RWPE2 (cell line): ENCODE data around the gene JAZF1.
"Not testable (repeated sequence)": the region's sequence is repeated elsewhere in the genome, so short reads cannot be mapped to it uniquely, and the experiment has no call there.

Source experiments
- ATAC-seq: fragments of 200-7000 bp; cut with Tn5 transposase; 3 replicates; pipeline ENCODE4 v1.9.1; 2021; ENCODE audit warnings: low read depth
- DNase-seq: peaks from one replicate; pipeline ENCODE4 v3.0.0-alpha.2; 2020; ENCODE audit warnings: low spot score
- H3K27ac ChIP-seq: fragments of 450-650 bp; 2 replicates; pipeline ENCODE4 v1.5.1; 2017; ENCODE audit warnings: mild to moderate bottlenecking; ENCODE audit not compliant: poor library complexity, severe bottlenecking
- H3K27me3 ChIP-seq: fragments of 250-450 bp; sonication (Bioruptor Pico); 2 replicates; pipeline ENCODE4 v1.5.1; 2021; ENCODE audit warnings: mild to moderate bottlenecking, moderate library complexity; ENCODE audit not compliant: insufficient read depth, poor library complexity, severe bottlenecking
- H3K36me3 ChIP-seq: fragments of 250-450 bp; sonication (Bioruptor Pico); 2 replicates; pipeline ENCODE4 v1.5.1; 2020; ENCODE audit warnings: low read depth, mild to moderate bottlenecking, moderate library complexity
- H3K4me1 ChIP-seq: fragments of 250-450 bp; sonication (Bioruptor Pico); 2 replicates; pipeline ENCODE4 v1.5.1; 2021; ENCODE audit warnings: mild to moderate bottlenecking, moderate library complexity; ENCODE audit not compliant: insufficient read depth, poor library complexity, severe bottlenecking
- H3K4me3 ChIP-seq: fragments of 250-450 bp; sonication (Bioruptor Pico); 2 replicates; pipeline ENCODE4 v1.5.1; 2021; ENCODE audit warnings: mild to moderate bottlenecking, moderate library complexity; ENCODE audit not compliant: severe bottlenecking
- H3K9me3 ChIP-seq: fragments of 250-450 bp; sonication (Bioruptor Pico); 2 replicates; pipeline ENCODE4 v1.5.1; 2021; ENCODE audit warnings: mild to moderate bottlenecking, moderate library complexity; ENCODE audit not compliant: severe bottlenecking
- CTCF ChIP-seq: fragments of 450-650 bp; IDR thresholded peaks from one replicate; pipeline ENCODE4 v1.5.1; 2017; ENCODE audit warnings: mild to moderate bottlenecking, moderate library complexity; ENCODE audit not compliant: poor library complexity, severe bottlenecking

JAZF1 gene

GRCh38 chr7:27888736-27889135 is 291.9 kb downstream of the JAZF1 start:
- Histone ChIP-seq H3K27me3 (no peaks in the 10 kb centered on the region), H3K36me3 (no peaks in the 10 kb centered on the region), H3K9me3 (no peaks in the 10 kb centered on the region), H3K4me3 (no peak overlapping the region), H3K4me1 (no peaks in the 10 kb centered on the region), H3K27ac (no peak overlapping the region)
- no peak for TF ChIP-seq CTCF
- DNase-seq, result no peak
- no peak for ATAC-seq

- not testable (repeated sequence) for H3K27ac ChIP-seq, ATAC-seq, H3K4me1 ChIP-seq, H3K27me3 ChIP-seq, H3K36me3 ChIP-seq, DNase-seq, H3K9me3 ChIP-seq, H3K4me3 ChIP-seq
Measured at GRCh38 chr7:27886710-27887109, 293.9 kb downstream of the JAZF1 start.

GRCh38 chr7:27885652-27886051 is 294.9 kb downstream of the JAZF1 start:
- H3K27ac ChIP-seq, result no peak overlapping the region
- H3K27me3 ChIP-seq, result no peaks in the 10 kb centered on the region
- no peak overlapping the region for H3K4me3 ChIP-seq
- DNase-seq, result no peak
- no peaks in the 10 kb centered on the region for H3K36me3 ChIP-seq
- no peaks in the 10 kb centered on the region for H3K9me3 ChIP-seq
- no peaks in the 10 kb centered on the region for H3K4me1 ChIP-seq
- ATAC-seq, result no peak
- no peak for TF ChIP-seq CTCF

- Histone ChIP-seq H3K27me3 (no peaks in the 10 kb centered on the region), H3K9me3 (no peaks in the 10 kb centered on the region), H3K4me1 (no peaks in the 10 kb centered on the region), H3K4me3 (no peak overlapping the region), H3K27ac (no peak overlapping the region), H3K36me3 (no peaks in the 10 kb centered on the region)
- no peak for ATAC-seq
- no peak for DNase-seq
- no peak for TF ChIP-seq CTCF
Measured at GRCh38 chr7:27883696-27884095, 296.9 kb downstream of the JAZF1 start.

GRCh38 chr7:27876756-27877155 is 303.8 kb downstream of the JAZF1 start:
- no peaks in the 10 kb centered on the region for H3K9me3 ChIP-seq
- no peaks in the 10 kb centered on the region for H3K27me3 ChIP-seq
- H3K4me1 ChIP-seq, result no peaks in the 10 kb centered on the region
- ATAC-seq, result no peak
- TF ChIP-seq CTCF, result no peak
- no peak overlapping the region for H3K4me3 ChIP-seq
- no peak overlapping the region for H3K27ac ChIP-seq
- no peak for DNase-seq
- H3K36me3 ChIP-seq, result no peaks in the 10 kb centered on the region
